ENCODE data around the gene ARPC5L.

DNA sequence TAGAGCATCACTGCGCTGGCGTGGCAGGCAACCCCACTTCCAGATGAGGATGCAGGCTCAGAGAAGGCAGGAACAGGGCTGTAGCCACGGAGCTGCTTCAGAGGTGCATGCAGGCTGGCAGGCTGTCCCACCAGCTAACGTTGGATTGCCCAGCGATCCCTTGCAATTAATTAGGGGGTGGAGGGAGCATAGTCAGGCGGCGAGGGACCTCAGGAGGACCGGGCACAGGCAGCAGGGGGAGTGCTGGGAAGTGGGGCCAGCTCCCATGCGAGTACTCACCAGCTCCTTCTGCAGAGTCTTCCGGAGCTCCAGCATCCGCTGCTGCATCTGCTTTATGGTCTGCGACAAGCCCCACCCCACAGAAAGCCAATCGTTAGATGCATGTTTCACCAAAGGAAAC lies 20.3 kb downstream of the ARPC5L start:
- TF ChIP-seq EZH2 (IDR thresholded peaks at IDR 0.05; ENCODE audit: low read depth): no peak
- TF ChIP-seq, protein P1, sequence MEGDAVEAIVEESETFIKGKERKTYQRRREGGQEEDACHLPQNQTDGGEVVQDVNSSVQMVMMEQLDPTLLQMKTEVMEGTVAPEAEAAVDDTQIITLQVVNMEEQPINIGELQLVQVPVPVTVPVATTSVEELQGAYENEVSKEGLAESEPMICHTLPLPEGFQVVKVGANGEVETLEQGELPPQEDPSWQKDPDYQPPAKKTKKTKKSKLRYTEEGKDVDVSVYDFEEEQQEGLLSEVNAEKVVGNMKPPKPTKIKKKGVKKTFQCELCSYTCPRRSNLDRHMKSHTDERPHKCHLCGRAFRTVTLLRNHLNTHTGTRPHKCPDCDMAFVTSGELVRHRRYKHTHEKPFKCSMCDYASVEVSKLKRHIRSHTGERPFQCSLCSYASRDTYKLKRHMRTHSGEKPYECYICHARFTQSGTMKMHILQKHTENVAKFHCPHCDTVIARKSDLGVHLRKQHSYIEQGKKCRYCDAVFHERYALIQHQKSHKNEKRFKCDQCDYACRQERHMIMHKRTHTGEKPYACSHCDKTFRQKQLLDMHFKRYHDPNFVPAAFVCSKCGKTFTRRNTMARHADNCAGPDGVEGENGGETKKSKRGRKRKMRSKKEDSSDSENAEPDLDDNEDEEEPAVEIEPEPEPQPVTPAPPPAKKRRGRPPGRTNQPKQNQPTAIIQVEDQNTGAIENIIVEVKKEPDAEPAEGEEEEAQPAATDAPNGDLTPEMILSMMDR (conservative IDR thresholded peaks at IDR 0.05): no peak

All from PC-9 (cell line).